ENCODE measurements around the gene KRT86.

GRCh38 chr12:52311285-52311648, 36.8 kb downstream of the KRT86 start:
- no peak for TF ChIP-seq CTCF (conservative IDR thresholded peaks at IDR 0.05; ENCODE audit: low read depth in 2 of 2)
- no peak for TF ChIP-seq EZH2 (IDR thresholded peaks at IDR 0.05; ENCODE audit: low read depth, unreplicated experiment)
- no peak for TF ChIP-seq POLR2AphosphoS5 (IDR thresholded peaks at IDR 0.05; ENCODE audit: low read depth)
- TF ChIP-seq CREB1 (CRISPR knock-in tag; IDR thresholded peaks at IDR 0.05; ENCODE audit: low read depth), result no peak
- no peak for TF ChIP-seq REST (IDR thresholded peaks at IDR 0.05; ENCODE audit: unreplicated experiment)
- no peak for TF ChIP-seq ETS1 (IDR thresholded peaks at IDR 0.05)
- no peak for TF ChIP-seq EZH2phosphoT487 (IDR thresholded peaks at IDR 0.05; ENCODE audit: unreplicated experiment)
- no peak for TF ChIP-seq JUNB (IDR thresholded peaks at IDR 0.05; ENCODE audit: unreplicated experiment)
- TF ChIP-seq ZNF331 (CRISPR knock-in tag; IDR thresholded peaks at IDR 0.05; ENCODE audit: low read depth), result no peak
- TF ChIP-seq STAT1 (IDR thresholded peaks at IDR 0.05; ENCODE audit: unreplicated experiment), result no peak
- no peak for TF ChIP-seq NANOG (IDR thresholded peaks at IDR 0.05; ENCODE audit: borderline replicate concordance)
- TF ChIP-seq ZNF114 (CRISPR knock-in tag; IDR thresholded peaks at IDR 0.05), result no peak
- no peak for TF ChIP-seq ZNF462 (CRISPR knock-in tag; IDR thresholded peaks at IDR 0.05)
